Stimulated activated CD4-positive, alpha-beta T cell treated with anti-CD3 and anti-CD28 coated beads, Interleukin-4, amount 100 ng/mL, for 48 hours (primary cell): Measurements from ENCODE around the gene MOBP.

ENCODE experiments used
- DNase-seq, 2 donors: peaks; one replicate each; pipeline ENCODE4 v3.0.0-alpha.2; 2020; ENCODE audit warnings: low read depth in 2 of 2

Gene MOBP

DNA sequence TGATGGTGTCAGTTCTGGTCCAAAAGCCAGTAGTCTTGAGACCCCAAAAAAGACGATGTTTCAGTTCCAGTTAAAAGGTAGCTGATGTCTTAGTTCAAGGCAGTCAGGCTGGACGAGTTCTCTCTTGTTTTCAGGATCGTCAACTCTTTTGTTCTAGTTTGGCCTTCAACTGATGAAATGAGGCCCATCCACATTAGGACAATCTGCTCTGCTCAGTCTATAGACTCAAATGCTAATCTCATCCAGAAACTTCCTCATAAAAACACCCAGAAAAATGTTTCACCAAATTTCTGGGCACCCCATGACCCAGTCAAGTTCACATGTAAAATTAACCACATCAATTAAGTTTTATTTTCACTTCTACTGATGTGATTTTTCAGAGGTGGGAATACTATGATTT lies 74.0 kb downstream of the MOBP start:
- no peak for DNase-seq

DNA sequence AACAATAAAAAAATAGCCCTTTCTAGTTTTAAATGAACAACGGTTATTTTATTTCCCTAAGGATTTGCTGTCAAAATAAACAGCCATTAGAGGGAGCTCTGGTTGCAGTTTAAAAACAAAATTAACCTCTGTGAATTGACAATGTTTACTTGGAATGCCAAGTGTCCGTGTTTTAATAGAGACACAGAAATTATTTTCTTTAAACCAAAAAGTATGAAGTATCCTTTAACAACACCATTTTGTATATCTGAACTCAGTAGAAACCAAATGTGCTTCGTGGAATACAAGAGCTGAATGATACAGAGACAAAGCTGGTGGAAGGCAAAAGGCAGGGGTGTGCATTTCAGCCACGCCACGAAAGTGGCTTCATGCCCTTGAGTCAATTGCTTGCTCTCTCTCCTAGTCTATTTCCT lies 74.4 kb downstream of the MOBP start:
- DNase-seq, result no peak

DNA sequence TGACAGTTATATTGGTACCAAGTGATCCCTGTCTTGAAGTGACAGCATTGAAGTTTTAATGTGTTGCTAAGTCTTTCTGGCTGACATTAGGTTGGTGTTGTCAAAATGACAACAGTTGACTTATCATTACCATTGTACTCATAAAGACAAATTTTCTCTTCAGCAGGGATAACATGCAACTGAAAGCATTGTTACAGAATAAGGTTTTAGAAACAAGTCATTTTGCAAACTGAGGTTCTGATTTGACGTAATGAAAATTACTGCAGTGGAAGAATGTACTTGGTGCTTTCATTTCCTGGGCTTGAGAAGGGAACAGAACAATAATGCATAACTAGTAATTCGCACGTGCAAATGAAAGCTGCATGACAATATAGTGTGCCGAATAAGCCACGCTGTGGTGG lies 75.1 kb downstream of the MOBP start:
- DNase-seq, result no peak

DNA sequence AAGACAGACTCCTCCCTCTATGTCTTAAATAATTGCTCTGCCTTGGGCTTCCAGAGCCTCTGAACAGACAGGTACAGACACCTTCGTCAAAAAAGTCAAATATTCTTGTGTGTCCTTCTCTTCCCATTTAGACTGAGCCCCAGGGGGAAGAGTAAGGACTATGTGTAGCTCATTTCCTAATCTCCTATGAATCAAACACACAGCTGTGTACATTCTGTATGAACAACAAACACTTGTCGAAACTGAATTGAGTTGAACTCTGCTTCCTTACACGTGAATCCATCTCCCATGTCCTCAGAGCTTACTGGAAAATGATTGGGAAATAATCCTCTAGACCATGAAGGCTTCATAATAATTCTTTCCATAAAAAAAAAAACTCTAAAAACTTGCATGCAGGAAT lies 80.8 kb downstream of the MOBP start:
- no peak for DNase-seq

DNA sequence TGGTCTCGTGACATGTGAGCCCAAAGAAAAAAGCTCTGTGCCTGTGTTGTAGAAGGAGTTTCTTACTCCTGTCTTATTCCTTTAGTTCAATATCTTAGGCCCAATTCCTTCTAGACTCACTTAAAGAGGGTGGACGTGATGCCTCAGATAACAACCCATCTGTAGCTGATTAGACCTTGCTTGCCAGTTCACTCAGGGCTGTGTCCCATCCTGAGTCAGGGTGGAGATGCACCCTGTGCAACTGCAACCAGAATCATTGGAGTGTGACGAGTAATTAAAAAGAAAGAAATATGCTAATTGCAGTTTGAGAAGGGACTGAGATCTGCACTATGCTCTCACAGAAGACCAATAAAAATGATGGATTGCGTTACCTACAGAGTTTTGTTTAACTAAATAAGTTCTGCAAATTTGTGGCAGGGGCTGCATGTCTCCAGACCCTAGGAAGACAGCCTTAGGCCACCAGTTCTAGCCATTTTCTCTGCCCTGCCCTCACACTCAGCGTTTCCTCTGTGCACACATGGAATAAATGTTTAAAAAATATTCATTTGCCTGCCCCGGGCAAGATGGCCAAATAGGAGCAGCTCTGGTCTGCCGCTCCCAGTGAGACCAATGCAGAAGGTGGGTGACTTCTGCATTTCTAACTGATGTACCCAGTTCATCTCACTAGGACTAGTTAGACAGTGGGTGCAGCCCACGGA lies 83.0 kb downstream of the MOBP start:
- no peak for DNase-seq
